SK-N-SH treated with all-trans-retinoic acid at 6 μM for 48 hours (cell line): Measurements from ENCODE around the gene PPP1R36.

Experiments
- ESRRG ChIP-seq: fragments of 250-450 bp; sonication (Bioruptor Pico); IDR thresholded peaks from 2 replicates; pipeline ENCODE4 v1.6.1; 2021; ENCODE audit warnings: mild to moderate bottlenecking
- ISL1 ChIP-seq: fragments of 250-450 bp; sonication (Bioruptor Pico); IDR thresholded peaks from 2 replicates; pipeline ENCODE4 v2.1.2; 2022; ENCODE audit warnings: mild to moderate bottlenecking, moderate library complexity
- PPARA ChIP-seq: fragments of 250-450 bp; sonication (Bioruptor Pico); IDR thresholded peaks from 2 replicates; pipeline ENCODE4 v1.5.0; 2020; ENCODE audit warnings: mild to moderate bottlenecking, borderline replicate concordance
- RARB ChIP-seq: fragments of 250-450 bp; sonication (Bioruptor Pico); IDR thresholded peaks from 2 replicates; pipeline ENCODE4 v1.8.0; 2021; ENCODE audit warnings: mild to moderate bottlenecking, moderate library complexity
- SNAI2 ChIP-seq: fragments of 250-450 bp; sonication (Bioruptor Pico); IDR thresholded peaks from 2 replicates; pipeline ENCODE4 v1.5.0; 2020; ENCODE audit warnings: mild to moderate bottlenecking, moderate library complexity
- TCF4 ChIP-seq: fragments of 250-450 bp; sonication (Bioruptor Pico); IDR thresholded peaks from 2 replicates; pipeline ENCODE4 v1.8.0; 2021; ENCODE audit warnings: mild to moderate bottlenecking, moderate library complexity, borderline replicate concordance
- TOX ChIP-seq: fragments of 250-450 bp; sonication (Bioruptor Pico); IDR thresholded peaks from 2 replicates; pipeline ENCODE4 v1.8.0; 2021; ENCODE audit warnings: mild to moderate bottlenecking, moderate library complexity, borderline replicate concordance
- ZFP3 ChIP-seq: fragments of 250-450 bp; sonication (Bioruptor Pico); IDR thresholded peaks from 2 replicates; pipeline ENCODE4 v1.5.0; 2020; ENCODE audit warnings: mild to moderate bottlenecking, moderate library complexity
- ZNF565 ChIP-seq: fragments of 450-650 bp; formaldehyde crosslinking; conservative IDR thresholded peaks from 2 replicates; pipeline ENCODE4 v1.5.0; 2020; ENCODE audit warnings: low read depth, mild to moderate bottlenecking, moderate library complexity
- TF ChIP-seq, protein P1 (sequence below): fragments of 250-450 bp; sonication (Bioruptor Pico); IDR thresholded peaks from 2 replicates; pipeline ENCODE4 v1.8.0; 2021; ENCODE audit warnings: low read depth, mild to moderate bottlenecking, moderate library complexity, borderline replicate concordance
- TF ChIP-seq, protein P2 (sequence below): fragments of 250-450 bp; sonication (Bioruptor Pico); IDR thresholded peaks from 2 replicates; pipeline ENCODE4 v1.5.1; 2020; ENCODE audit warnings: low read depth, mild to moderate bottlenecking, moderate library complexity
- TF ChIP-seq, protein P3 (sequence below): fragments of 250-450 bp; sonication (Bioruptor Pico); IDR thresholded peaks from 2 replicates; pipeline ENCODE4 v1.5.1; 2021; ENCODE audit warnings: mild to moderate bottlenecking, moderate library complexity

DNA sequence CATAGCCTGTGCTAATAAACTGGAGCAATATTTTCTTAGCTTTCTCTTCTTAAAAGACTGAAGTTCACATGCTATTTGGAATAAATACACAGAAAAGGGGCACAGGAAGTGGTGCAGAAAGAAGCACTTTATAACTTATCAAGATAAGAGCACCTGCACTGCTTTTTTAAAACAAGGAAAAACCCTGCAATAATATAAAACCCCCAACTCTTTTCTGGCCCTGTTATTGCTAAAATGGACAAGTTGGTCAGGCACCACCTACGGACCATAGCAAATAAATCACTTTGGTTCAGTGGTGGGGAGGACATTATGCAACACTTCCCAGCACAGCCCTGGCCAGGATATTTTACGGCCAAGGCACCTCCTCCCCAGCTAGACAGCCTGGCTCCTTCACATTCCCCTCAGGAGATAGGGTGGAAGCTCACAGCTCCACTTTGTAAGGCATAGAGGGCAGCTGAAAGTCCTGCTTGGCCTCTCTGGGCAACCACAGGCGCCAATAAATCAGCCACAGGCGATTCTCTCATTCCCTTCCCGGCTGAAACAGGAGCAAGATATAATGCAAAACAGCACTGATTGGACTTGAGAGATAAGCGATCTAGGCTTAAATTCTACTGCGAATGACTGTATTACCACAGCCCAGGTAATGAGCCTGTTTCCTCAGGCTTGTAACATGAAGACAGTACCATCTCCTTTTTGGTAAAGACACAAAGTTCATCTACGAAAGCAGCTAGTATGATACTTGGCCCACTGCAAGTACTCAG, 48.2 kb upstream of the PPP1R36 start:
- TF ChIP-seq TCF4 (CRISPR knock-in tag) (peak; percentile 21; the same call in 1 of the 2 replicates), ESRRG (CRISPR knock-in tag) (no peak), ZFP3 (CRISPR knock-in tag) (no peak), TOX (CRISPR knock-in tag) (no peak), ISL1 (CRISPR knock-in tag) (0 out of 2 replicates have a peak, but pooled peaks have one; percentile 14), RARB (CRISPR knock-in tag) (no peak), SNAI2 (CRISPR knock-in tag) (no peak), PPARA (CRISPR knock-in tag) (no peak), ZNF565 (CRISPR knock-in tag) (no peak)
- TF ChIP-seq, protein P1, sequence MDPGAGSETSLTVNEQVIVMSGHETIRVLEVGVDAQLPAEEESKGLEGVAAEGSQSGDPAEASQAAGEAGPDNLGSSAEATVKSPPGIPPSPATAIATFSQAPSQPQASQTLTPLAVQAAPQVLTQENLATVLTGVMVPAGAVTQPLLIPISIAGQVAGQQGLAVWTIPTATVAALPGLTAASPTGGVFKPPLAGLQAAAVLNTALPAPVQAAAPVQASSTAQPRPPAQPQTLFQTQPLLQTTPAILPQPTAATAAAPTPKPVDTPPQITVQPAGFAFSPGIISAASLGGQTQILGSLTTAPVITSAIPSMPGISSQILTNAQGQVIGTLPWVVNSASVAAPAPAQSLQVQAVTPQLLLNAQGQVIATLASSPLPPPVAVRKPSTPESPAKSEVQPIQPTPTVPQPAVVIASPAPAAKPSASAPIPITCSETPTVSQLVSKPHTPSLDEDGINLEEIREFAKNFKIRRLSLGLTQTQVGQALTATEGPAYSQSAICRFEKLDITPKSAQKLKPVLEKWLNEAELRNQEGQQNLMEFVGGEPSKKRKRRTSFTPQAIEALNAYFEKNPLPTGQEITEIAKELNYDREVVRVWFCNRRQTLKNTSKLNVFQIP (CRISPR knock-in tag) = no peak
- TF ChIP-seq, protein P2, sequence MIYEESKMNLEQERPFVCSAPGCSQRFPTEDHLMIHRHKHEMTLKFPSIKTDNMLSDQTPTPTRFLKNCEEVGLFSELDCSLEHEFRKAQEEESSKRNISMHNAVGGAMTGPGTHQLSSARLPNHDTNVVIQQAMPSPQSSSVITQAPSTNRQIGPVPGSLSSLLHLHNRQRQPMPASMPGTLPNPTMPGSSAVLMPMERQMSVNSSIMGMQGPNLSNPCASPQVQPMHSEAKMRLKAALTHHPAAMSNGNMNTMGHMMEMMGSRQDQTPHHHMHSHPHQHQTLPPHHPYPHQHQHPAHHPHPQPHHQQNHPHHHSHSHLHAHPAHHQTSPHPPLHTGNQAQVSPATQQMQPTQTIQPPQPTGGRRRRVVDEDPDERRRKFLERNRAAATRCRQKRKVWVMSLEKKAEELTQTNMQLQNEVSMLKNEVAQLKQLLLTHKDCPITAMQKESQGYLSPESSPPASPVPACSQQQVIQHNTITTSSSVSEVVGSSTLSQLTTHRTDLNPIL (CRISPR knock-in tag) = no peak
- TF ChIP-seq, protein P3, sequence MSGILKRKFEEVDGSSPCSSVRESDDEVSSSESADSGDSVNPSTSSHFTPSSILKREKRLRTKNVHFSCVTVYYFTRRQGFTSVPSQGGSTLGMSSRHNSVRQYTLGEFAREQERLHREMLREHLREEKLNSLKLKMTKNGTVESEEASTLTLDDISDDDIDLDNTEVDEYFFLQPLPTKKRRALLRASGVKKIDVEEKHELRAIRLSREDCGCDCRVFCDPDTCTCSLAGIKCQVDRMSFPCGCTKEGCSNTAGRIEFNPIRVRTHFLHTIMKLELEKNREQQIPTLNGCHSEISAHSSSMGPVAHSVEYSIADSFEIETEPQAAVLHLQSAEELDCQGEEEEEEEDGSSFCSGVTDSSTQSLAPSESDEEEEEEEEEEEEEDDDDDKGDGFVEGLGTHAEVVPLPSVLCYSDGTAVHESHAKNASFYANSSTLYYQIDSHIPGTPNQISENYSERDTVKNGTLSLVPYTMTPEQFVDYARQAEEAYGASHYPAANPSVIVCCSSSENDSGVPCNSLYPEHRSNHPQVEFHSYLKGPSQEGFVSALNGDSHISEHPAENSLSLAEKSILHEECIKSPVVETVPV (CRISPR knock-in tag) = no peak; the same call in 1 of the 2 replicates
